HUDEP-2 (cell line): ENCODE results near the gene IFT57.
"Not testable (repeated sequence)": the region's sequence is repeated elsewhere in the genome, so short reads cannot be mapped to it uniquely, and the experiment has no call there.

ENCODE experiments used
- DNase-seq, 76 experiments: peaks; one replicate each; lab custom pipeline; 2025; ENCODE audit not compliant: unreplicated experiment in 76 of 76; lab: John Stamatoyannopoulos, UW

IFT57 gene

GRCh38 chr3:108171106-108171505, 51.1 kb downstream of the IFT57 start:
- DNase-seq, result peak in 35 of 76 experiments; percentile 2 to 58 (median 16)

GRCh38 chr3:108164391-108164790, 57.8 kb downstream of the IFT57 start:
- no peak for DNase-seq

GRCh38 chr3:108159865-108160264, 62.4 kb downstream of the IFT57 start:
- DNase-seq, result no peak

GRCh38 chr3:108159105-108159504, 63.1 kb downstream of the IFT57 start:
- DNase-seq, result no peak

GRCh38 chr3:108158251-108158650, 64.0 kb downstream of the IFT57 start:
- no peak for DNase-seq

GRCh38 chr3:108157273-108157672, 65.0 kb downstream of the IFT57 start:
- no peak for DNase-seq

- DNase-seq, result no peak
These were observed 65.8 kb downstream of the IFT57 start for GRCh38 chr3:108156312-108156853.

- not testable (repeated sequence) for DNase-seq
These were observed 66.6 kb downstream of the IFT57 start for GRCh38 chr3:108155642-108156041.

GRCh38 chr3:108153451-108153981, 68.7 kb downstream of the IFT57 start:
- peak in 42 of 76 experiments; percentile 4 to 65 (median 24) for DNase-seq

- DNase-seq, result no peak
These were observed 70.0 kb downstream of the IFT57 start for GRCh38 chr3:108152274-108152673.

GRCh38 chr3:108150200-108150599, 72.0 kb downstream of the IFT57 start:
- DNase-seq, result peak in 13 of 76 experiments; percentile 6 to 65 (median 13)

GRCh38 chr3:108146139-108146538, 76.1 kb downstream of the IFT57 start:
- DNase-seq, result no peak

GRCh38 chr3:108145578-108145977, 76.6 kb downstream of the IFT57 start:
- DNase-seq, result peak in 1 of 76 experiments; percentile 21

- no peak for DNase-seq
These were observed 84.8 kb downstream of the IFT57 start for GRCh38 chr3:108137460-108137814.

GRCh38 chr3:108136561-108137459, 85.4 kb downstream of the IFT57 start:
- no peak for DNase-seq

GRCh38 chr3:108134555-108134880, 87.7 kb downstream of the IFT57 start:
- DNase-seq, result no peak

- DNase-seq, result no peak
These were observed 88.2 kb downstream of the IFT57 start for GRCh38 chr3:108133858-108134554.

GRCh38 chr3:108133048-108133369, 89.2 kb downstream of the IFT57 start:
- no peak for DNase-seq

- no peak for DNase-seq
These were observed 90.6 kb downstream of the IFT57 start for GRCh38 chr3:108131475-108132134.

- no peak for DNase-seq
These were observed 91.3 kb downstream of the IFT57 start for GRCh38 chr3:108130701-108131474.
